ENCODE data around the gene ALDH18A1. TPM values are rescaled to one million over a fixed set of nuclear protein-coding genes. Genes with fewer than 3 reads are reported as not detected.
"Not testable (repeated sequence)": the region's sequence is repeated elsewhere in the genome, so short reads cannot be mapped to it uniquely, and the experiment has no call there.

ALDH18A1 gene
- total RNA-seq, result 10 to 100 TPM; 52.0 to 74.3 TPM

- H3K27ac Mint-ChIP-seq, result peak within 1 kb of the TSS; percentile 93
- H3K4me3 Mint-ChIP-seq, result peak within 1 kb of the TSS; percentile 98
- DNase-seq (peak; percentile 95), ATAC-seq (peak; percentile 97)
- CTCF ChIA-PET, result interaction anchor here (0.6 to 1.6 kb wide), 6 partner anchors 10 to 282 kb away, joined by 3 to 8 read pairs (median 4); partner anchors contain the start of gene TCTN3
- peaks cover 26% of the 10 kb centered on the region for H3K36me3 Mint-ChIP-seq
- peaks cover 20% of the 10 kb centered on the region for H3K4me1 Mint-ChIP-seq
- H3K9me3 Mint-ChIP-seq (ENCODE audit: low read depth), result peaks cover 3% of the 10 kb centered on the region
- no peaks in the 10 kb centered on the region for H3K27me3 Mint-ChIP-seq
These were observed at the start of gene ALDH18A1 for GRCh38 chr10:95656291-95657164. Gene ALDH18A1, minus strand, starts transcription at chr10:95656711. Its CDS starts 3,334 bp downstream, at chr10:95653377.

GRCh38 chr10:95698415-95698814 lies 41.9 kb upstream of the ALDH18A1 start:
- DNase-seq, result no peak
- H3K4me1 Mint-ChIP-seq, result peaks cover 5% of the 10 kb centered on the region
- H3K9me3 Mint-ChIP-seq (ENCODE audit: low read depth), result peaks cover 4% of the 10 kb centered on the region
- ATAC-seq, result no peak
- H3K36me3 Mint-ChIP-seq, result peaks cover 14% of the 10 kb centered on the region
- H3K27ac Mint-ChIP-seq, result no peak overlapping the region
- H3K4me3 Mint-ChIP-seq, result no peak overlapping the region
- H3K27me3 Mint-ChIP-seq, result peaks cover 2% of the 10 kb centered on the region
- CTCF ChIA-PET, result interaction anchor here (7.6 kb wide), 1 partner anchor 140 kb away, joined by 444 read pairs; no protein-coding TSS in a partner anchor

DNA sequence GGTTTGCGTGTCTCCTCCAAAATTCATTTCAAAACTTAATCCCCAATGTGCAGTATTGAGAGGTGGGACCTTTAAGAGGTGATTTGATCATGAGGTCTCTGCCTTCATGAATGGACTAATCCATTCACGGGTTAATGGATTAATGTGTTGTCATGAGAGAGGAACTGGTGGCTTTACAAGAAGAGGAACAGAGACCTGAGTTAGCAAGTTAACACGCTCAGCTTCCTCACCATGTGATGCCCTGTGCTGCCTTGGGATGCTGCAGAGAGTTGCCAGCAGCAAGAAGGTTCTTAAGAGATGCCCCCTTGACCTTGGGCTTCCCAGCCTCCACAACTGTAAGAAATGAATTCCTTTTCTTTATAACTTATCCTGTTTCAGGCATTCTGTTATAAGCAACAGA lies 40.9 kb upstream of the ALDH18A1 start:
- peaks cover 19% of the 10 kb centered on the region for H3K36me3 Mint-ChIP-seq
- H3K27me3 Mint-ChIP-seq, result peaks cover 2% of the 10 kb centered on the region
- no peak for DNase-seq
- peaks cover 4% of the 10 kb centered on the region for H3K9me3 Mint-ChIP-seq (ENCODE audit: low read depth)
- peaks cover 13% of the 10 kb centered on the region for H3K4me1 Mint-ChIP-seq
- no peak overlapping the region for H3K27ac Mint-ChIP-seq
- ATAC-seq, result no peak
- no peak overlapping the region for H3K4me3 Mint-ChIP-seq
- CTCF ChIA-PET, result interaction anchor here (7.6 kb wide), 1 partner anchor 141 kb away, joined by 444 read pairs; no protein-coding TSS in a partner anchor

- no peak for DNase-seq
- CTCF ChIA-PET, result interaction anchor here (0.9 to 7.6 kb wide), 37 partner anchors 10 to 436 kb away, joined by 3 to 444 read pairs (median 9); partner anchors contain the start of genes ALDH18A1, CC2D2B, ENTPD1 and ZNF518A
- H3K9me3 Mint-ChIP-seq (ENCODE audit: low read depth), result peaks cover 4% of the 10 kb centered on the region
- peaks cover 2% of the 10 kb centered on the region for H3K27me3 Mint-ChIP-seq
- peak overlapping the region; percentile 44 for H3K27ac Mint-ChIP-seq
- peaks cover 33% of the 10 kb centered on the region for H3K36me3 Mint-ChIP-seq
- peaks cover 38% of the 10 kb centered on the region for H3K4me1 Mint-ChIP-seq
- ATAC-seq, result no peak
- no peak overlapping the region for H3K4me3 Mint-ChIP-seq
These were observed 38.2 kb upstream of the ALDH18A1 start for GRCh38 chr10:95694665-95695064.

- Mint-ChIP-seq H3K9me3 (ENCODE audit: low read depth) (peaks cover 4% of the 10 kb centered on the region), H3K36me3 (peaks cover 36% of the 10 kb centered on the region), H3K4me1 (peaks cover 44% of the 10 kb centered on the region), H3K27me3 (no peaks in the 10 kb centered on the region), H3K27ac (peak within 1 kb of the TSS; percentile 85), H3K4me3 (peak within 1 kb of the TSS; percentile 99)
- DNase-seq (peak; percentile 98), ATAC-seq (peak; percentile 99)
- CTCF ChIA-PET, result interaction anchor here (0.6 to 7.6 kb wide), 71 partner anchors 10 to 644 kb away, joined by 3 to 444 read pairs (median 5); partner anchors contain the start of genes ALDH18A1, CC2D2B, ENTPD1 and ZNF518A
These were observed 37.4 kb upstream of the ALDH18A1 start, which contains the start of gene TCTN3 for GRCh38 chr10:95693668-95694534. Gene TCTN3, minus strand, starts transcription at chr10:95693927. Its CDS starts 28 bp downstream, at chr10:95693899.

- no peaks in the 10 kb centered on the region for H3K27me3 Mint-ChIP-seq
- peaks cover 51% of the 10 kb centered on the region for H3K4me1 Mint-ChIP-seq
- peak overlapping the region; percentile 85 for H3K27ac Mint-ChIP-seq
- peaks cover 4% of the 10 kb centered on the region for H3K9me3 Mint-ChIP-seq (ENCODE audit: low read depth)
- CTCF ChIA-PET, result interaction anchor here (0.6 to 7.6 kb wide), 69 partner anchors 9 to 645 kb away, joined by 3 to 444 read pairs (median 5); partner anchors contain the start of genes ALDH18A1, CC2D2B, ENTPD1 and ZNF518A
- peaks cover 37% of the 10 kb centered on the region for H3K36me3 Mint-ChIP-seq
- DNase-seq (no peak), ATAC-seq (no peak)
- H3K4me3 Mint-ChIP-seq, result peak overlapping the region; percentile 99
These were observed 36.7 kb upstream of the ALDH18A1 start for GRCh38 chr10:95693071-95693667.

DNA sequence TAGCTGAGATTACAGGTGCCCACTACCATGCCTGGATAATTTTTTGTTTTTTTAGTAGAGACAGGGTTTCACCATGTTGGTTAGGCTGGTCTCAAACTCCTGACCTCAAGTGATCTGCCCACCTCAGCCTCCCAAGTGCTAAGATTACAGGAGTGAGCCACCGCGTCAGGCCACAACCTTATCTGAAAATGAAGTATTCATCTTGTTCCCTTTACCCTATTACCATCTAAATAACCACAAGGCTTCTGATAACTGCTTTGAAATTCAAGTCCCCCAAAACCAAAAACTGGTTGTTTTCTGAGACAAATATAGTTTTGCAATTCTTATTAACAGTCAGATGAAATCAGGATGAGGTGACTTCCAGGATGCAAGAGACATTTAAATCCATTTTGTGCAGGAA lies 34.8 kb upstream of the ALDH18A1 start:
- Mint-ChIP-seq H3K9me3 (ENCODE audit: low read depth) (no peaks in the 10 kb centered on the region), H3K36me3 (peaks cover 38% of the 10 kb centered on the region), H3K4me3 (peak overlapping the region; percentile 99), H3K4me1 (peaks cover 51% of the 10 kb centered on the region), H3K27ac (peak overlapping the region; percentile 43), H3K27me3 (no peaks in the 10 kb centered on the region)
- ATAC-seq (no peak), DNase-seq (no peak)
- CTCF ChIA-PET, result interaction anchor here (5.8 to 7.6 kb wide), 2 partner anchors 147 to 174 kb away, joined by 143 to 444 read pairs; no protein-coding TSS in a partner anchor

DNA sequence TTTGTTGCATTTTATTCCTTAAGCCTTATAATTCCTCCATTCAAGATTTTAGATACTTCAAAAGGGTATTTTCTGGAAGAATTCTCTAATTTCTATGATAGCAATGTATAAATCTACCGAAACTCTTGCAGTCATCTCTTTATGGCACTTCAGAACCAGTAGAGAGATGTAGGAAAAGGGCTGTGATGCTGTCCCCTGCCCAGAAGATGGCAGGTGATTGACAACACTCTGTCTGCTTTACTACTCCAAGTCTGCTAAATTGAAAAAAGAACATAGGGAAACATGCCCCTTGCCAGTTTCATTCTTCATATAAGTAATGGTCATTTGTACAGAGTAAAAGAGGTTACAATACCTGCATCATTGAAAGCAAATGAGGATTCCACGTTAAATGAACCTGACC lies 32.1 kb upstream of the ALDH18A1 start:
- CTCF ChIA-PET, result interaction anchor here (1.0 to 2.5 kb wide), 3 partner anchors 9 to 177 kb away, joined by 7 to 11 read pairs (median 7); no protein-coding TSS in a partner anchor
- DNase-seq (no peak), ATAC-seq (no peak)
- Mint-ChIP-seq H3K27me3 (no peaks in the 10 kb centered on the region), H3K4me3 (no peak overlapping the region), H3K27ac (no peak overlapping the region), H3K36me3 (peaks cover 58% of the 10 kb centered on the region), H3K9me3 (ENCODE audit: low read depth) (no peaks in the 10 kb centered on the region), H3K4me1 (peaks cover 46% of the 10 kb centered on the region)

GRCh38 chr10:95683966-95684365 lies 27.5 kb upstream of the ALDH18A1 start:
- CTCF ChIA-PET, result interaction anchor here (1.0 to 2.2 kb wide), 3 partner anchors 8 to 181 kb away, joined by 4 to 10 read pairs (median 6); partner anchors contain the start of gene TCTN3
- DNase-seq (no peak), ATAC-seq (no peak)
- Mint-ChIP-seq H3K36me3 (peaks cover 52% of the 10 kb centered on the region), H3K4me1 (peaks cover 7% of the 10 kb centered on the region), H3K27me3 (no peaks in the 10 kb centered on the region), H3K4me3 (no peak overlapping the region), H3K9me3 (ENCODE audit: low read depth) (no peaks in the 10 kb centered on the region), H3K27ac (no peak overlapping the region)

DNA sequence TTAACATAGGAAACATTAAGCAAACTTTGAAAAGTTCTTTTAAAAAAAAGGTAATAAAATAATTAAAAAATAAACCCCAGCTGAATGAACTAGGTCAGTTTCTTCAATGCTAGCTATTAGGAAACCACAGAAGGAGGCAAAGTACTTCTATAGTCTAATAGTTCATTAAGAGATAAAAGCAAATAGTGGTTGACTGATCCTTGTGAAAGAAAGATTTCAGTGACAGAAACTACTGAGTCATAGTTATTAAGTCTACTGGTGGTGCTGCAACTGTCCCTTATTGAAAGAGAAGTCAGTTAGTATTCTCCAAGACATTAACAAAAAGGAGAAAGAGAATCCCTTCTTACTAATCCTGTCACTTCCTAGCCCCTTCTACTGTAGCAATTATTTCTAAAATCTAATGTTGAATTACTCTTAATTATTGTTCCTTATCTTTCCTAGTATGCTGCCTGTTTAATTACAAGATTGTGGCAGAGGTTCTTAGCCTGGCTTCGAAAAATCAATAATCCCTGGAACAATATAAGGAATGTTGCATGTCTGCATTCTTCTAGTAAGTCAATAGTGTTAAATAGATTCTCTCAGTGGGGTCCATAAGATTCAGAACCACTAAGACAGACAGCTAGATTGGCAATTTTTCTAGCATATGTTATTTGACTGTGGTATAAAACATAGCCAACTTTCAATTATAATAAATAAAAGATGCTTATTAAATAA lies 19.0 kb upstream of the ALDH18A1 start:
- H3K4me3 Mint-ChIP-seq, result no peak overlapping the region
- H3K36me3 Mint-ChIP-seq, result peaks cover 30% of the 10 kb centered on the region
- no peaks in the 10 kb centered on the region for H3K27me3 Mint-ChIP-seq
- no peaks in the 10 kb centered on the region for H3K4me1 Mint-ChIP-seq
- no peak for ATAC-seq
- CTCF ChIA-PET, result no interaction called here
- no peaks in the 10 kb centered on the region for H3K9me3 Mint-ChIP-seq (ENCODE audit: low read depth)
- no peak overlapping the region for H3K27ac Mint-ChIP-seq
- no peak for DNase-seq

DNA sequence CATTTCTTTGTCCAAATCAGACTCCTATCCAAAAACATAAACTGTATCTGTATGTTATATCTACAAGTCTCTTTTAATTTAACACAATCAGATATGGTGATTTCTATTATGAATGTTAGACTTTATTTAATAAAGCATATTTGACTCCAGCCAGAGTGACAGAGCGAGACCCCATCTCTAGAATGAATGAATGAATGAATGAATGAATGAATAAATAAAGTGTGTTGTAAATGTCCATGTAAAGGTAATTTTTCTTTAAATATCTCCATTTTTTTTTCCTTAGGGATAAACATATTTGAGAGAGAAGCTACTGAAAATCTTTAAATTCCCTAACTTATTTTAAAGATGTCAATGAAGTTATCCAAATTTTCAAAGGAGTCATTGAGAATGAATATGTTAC lies 18.1 kb upstream of the ALDH18A1 start:
- H3K27me3 Mint-ChIP-seq, result no peaks in the 10 kb centered on the region
- no peak for DNase-seq
- no peak overlapping the region for H3K27ac Mint-ChIP-seq
- no peak overlapping the region for H3K4me3 Mint-ChIP-seq
- peaks cover 22% of the 10 kb centered on the region for H3K36me3 Mint-ChIP-seq
- CTCF ChIA-PET, result no interaction called here
- ATAC-seq, result no peak
- H3K9me3 Mint-ChIP-seq (ENCODE audit: low read depth), result no peaks in the 10 kb centered on the region
- H3K4me1 Mint-ChIP-seq, result no peaks in the 10 kb centered on the region

GRCh38 chr10:95672641-95673040 lies 16.1 kb upstream of the ALDH18A1 start:
- H3K9me3 Mint-ChIP-seq (ENCODE audit: low read depth); H3K27me3 Mint-ChIP-seq; DNase-seq; ATAC-seq; H3K4me1 Mint-ChIP-seq; H3K27ac Mint-ChIP-seq; H3K4me3 Mint-ChIP-seq: not testable (repeated sequence)
- CTCF ChIA-PET, result interaction anchor here (1.0 kb wide), 1 partner anchor 9 kb away, joined by 3 read pairs; no protein-coding TSS in a partner anchor
- H3K36me3 Mint-ChIP-seq, result peaks cover 20% of the 10 kb centered on the region
